ENCODE measurements around the gene C9orf50.
"Not testable (repeated sequence)": the region's sequence is repeated elsewhere in the genome, so short reads cannot be mapped to it uniquely, and the experiment has no call there.

The C9orf50 gene

GRCh38 chr9:129620669-129621295 lies at the start of gene C9orf50:
C9orf50 (minus strand) TSS chr9:129621101; CDS start chr9:129620574, 527 bp downstream.
- in situ Hi-C loops (cut with HindIII; ENCODE audit: low sequenced_read_pairs): no loop called here

GRCh38 chr9:129669946-129670345 lies 49.0 kb upstream of the C9orf50 start:
- in situ Hi-C loops (cut with HindIII; ENCODE audit: low sequenced_read_pairs): no loop called here

- in situ Hi-C loops (cut with HindIII; ENCODE audit: low sequenced_read_pairs): no loop called here
Observed at GRCh38 chr9:129669141-129669718, 48.3 kb upstream of the C9orf50 start.

GRCh38 chr9:129667850-129668249 lies 46.9 kb upstream of the C9orf50 start:
- in situ Hi-C loops (cut with HindIII; ENCODE audit: low sequenced_read_pairs): no loop called here

- in situ Hi-C loops (cut with HindIII; ENCODE audit: low sequenced_read_pairs): no loop called here
Observed at GRCh38 chr9:129667378-129667777, 46.5 kb upstream of the C9orf50 start.

- in situ Hi-C loops (cut with HindIII; ENCODE audit: low sequenced_read_pairs): no loop called here
Observed at GRCh38 chr9:129666575-129666974, 45.7 kb upstream of the C9orf50 start.

- in situ Hi-C loops (cut with HindIII; ENCODE audit: low sequenced_read_pairs): no loop called here
Observed at GRCh38 chr9:129665814-129666520, 45.1 kb upstream of the C9orf50 start.

- in situ Hi-C loops (cut with HindIII; ENCODE audit: low sequenced_read_pairs): no loop called here
Observed at GRCh38 chr9:129665389-129665775, 44.5 kb upstream of the C9orf50 start, which contains the start of gene PRRX2. PRRX2 (plus strand) TSS chr9:129665647; CDS start chr9:129665868, 221 bp downstream.

- in situ Hi-C loops (cut with HindIII; ENCODE audit: low sequenced_read_pairs): no loop called here
Observed at GRCh38 chr9:129664746-129665388, 44.0 kb upstream of the C9orf50 start.

GRCh38 chr9:129662239-129662638 lies 41.3 kb upstream of the C9orf50 start:
- in situ Hi-C loops (cut with HindIII; ENCODE audit: low sequenced_read_pairs): not testable (repeated sequence)

- in situ Hi-C loops (cut with HindIII; ENCODE audit: low sequenced_read_pairs): no loop called here
Observed at GRCh38 chr9:129661029-129661428, 40.1 kb upstream of the C9orf50 start.

- in situ Hi-C loops (cut with HindIII; ENCODE audit: low sequenced_read_pairs): no loop called here
Observed at GRCh38 chr9:129656795-129657390, 36.0 kb upstream of the C9orf50 start.

GRCh38 chr9:129655696-129656095 lies 34.8 kb upstream of the C9orf50 start:
- in situ Hi-C loops (cut with HindIII; ENCODE audit: low sequenced_read_pairs): no loop called here

- in situ Hi-C loops (cut with HindIII; ENCODE audit: low sequenced_read_pairs): no loop called here
Observed at GRCh38 chr9:129655154-129655553, 34.3 kb upstream of the C9orf50 start.

- in situ Hi-C loops (cut with HindIII; ENCODE audit: low sequenced_read_pairs): no loop called here
Observed at GRCh38 chr9:129654554-129655040, 33.7 kb upstream of the C9orf50 start.

GRCh38 chr9:129653823-129654553 lies 33.1 kb upstream of the C9orf50 start:
- in situ Hi-C loops (cut with HindIII; ENCODE audit: low sequenced_read_pairs): no loop called here

GRCh38 chr9:129650680-129651235 lies 29.9 kb upstream of the C9orf50 start:
- in situ Hi-C loops (cut with HindIII; ENCODE audit: low sequenced_read_pairs): no loop called here

- in situ Hi-C loops (cut with HindIII; ENCODE audit: low sequenced_read_pairs): no loop called here
Observed at GRCh38 chr9:129649726-129650679, 29.1 kb upstream of the C9orf50 start.

- in situ Hi-C loops (cut with HindIII; ENCODE audit: low sequenced_read_pairs): no loop called here
Observed at GRCh38 chr9:129648764-129649115, 27.8 kb upstream of the C9orf50 start.
